Medulla oblongata (tissue), 1 donor: Measurements from ENCODE around the gene MED29.

ENCODE experiments used
- DNase-seq: peaks from one replicate; pipeline ENCODE4 v3.0.0-alpha.2; 2015; ENCODE audit errors: extremely low spot score

MED29 gene

GRCh38 chr19:39410017-39410830 lies 19.0 kb downstream of the MED29 start:
- DNase-seq = peak; percentile 69

GRCh38 chr19:39410831-39411080 lies 19.6 kb downstream of the MED29 start:
- no peak for DNase-seq

- no peak for DNase-seq
These were observed 20.1 kb downstream of the MED29 start for GRCh38 chr19:39411081-39411831.

GRCh38 chr19:39411832-39412099 lies 20.6 kb downstream of the MED29 start:
- DNase-seq = peak; percentile 94

GRCh38 chr19:39412100-39412866 lies 21.1 kb downstream of the MED29 start, which contains the start of gene PLEKHG2:
PLEKHG2 (plus strand) TSS chr19:39412669; CDS start chr19:39414087, 1,418 bp downstream.
- DNase-seq = peak; percentile 99

GRCh38 chr19:39412867-39413271 lies 21.7 kb downstream of the MED29 start:
- no peak for DNase-seq

- DNase-seq = no peak
These were observed 22.2 kb downstream of the MED29 start for GRCh38 chr19:39413272-39413910.

- DNase-seq = no peak
These were observed 22.9 kb downstream of the MED29 start for GRCh38 chr19:39413911-39414608.

GRCh38 chr19:39415111-39416046 lies 24.2 kb downstream of the MED29 start:
- no peak for DNase-seq

- DNase-seq = no peak
These were observed 25.3 kb downstream of the MED29 start for GRCh38 chr19:39416152-39417120.

GRCh38 chr19:39417463-39418181 lies 26.4 kb downstream of the MED29 start:
- no peak for DNase-seq

GRCh38 chr19:39419003-39419402 lies 27.8 kb downstream of the MED29 start:
- no peak for DNase-seq

- DNase-seq = no peak
These were observed 29.6 kb downstream of the MED29 start for GRCh38 chr19:39420769-39421168.

GRCh38 chr19:39422020-39422419 lies 30.8 kb downstream of the MED29 start:
- no peak for DNase-seq

- DNase-seq = no peak
These were observed 32.3 kb downstream of the MED29 start for GRCh38 chr19:39423258-39424086.

- no peak for DNase-seq
These were observed 33.8 kb downstream of the MED29 start for GRCh38 chr19:39424934-39425333.

- DNase-seq = no peak
These were observed 34.6 kb downstream of the MED29 start for GRCh38 chr19:39425744-39426143.

GRCh38 chr19:39426170-39426569 lies 35.0 kb downstream of the MED29 start:
- DNase-seq = peak; percentile 35
